Cardiac fibroblast (primary cell): ENCODE data around the gene HBP1.
"Not testable (repeated sequence)": the region's sequence is repeated elsewhere in the genome, so short reads cannot be mapped to it uniquely, and the experiment has no call there.

ENCODE experiments used
- DNase-seq, 2 donors: peaks; one replicate each; pipeline versions ENCODE4 v3.0.0 to v3.0.0-alpha.2; 2010; ENCODE audit warnings: low read depth in 2 of 2
- H3K4me3 ChIP-seq, 2 donors: replicated peaks in 1 of 2; 1 replicate in 1 of 2; 2 replicates in 1 of 2; pipeline ENCODE4 v1.5.1; 2011; ENCODE audit warnings: low read depth in 2 of 2, low read length in 2 of 2, mild to moderate bottlenecking in 2 of 2, moderate library complexity in 1 of 2
- CTCF ChIP-seq: IDR thresholded peaks from one replicate; pipeline ENCODE4 v1.5.1; 2011; ENCODE audit warnings: low read depth, mild to moderate bottlenecking, low read length, inconsistent platforms

The HBP1 gene

GRCh38 chr7:107233981-107234380 lies 65.2 kb downstream of the HBP1 start:
- H3K4me3 ChIP-seq, result no peak overlapping the region
- no peak for TF ChIP-seq CTCF
- DNase-seq, result no peak

- TF ChIP-seq CTCF, result no peak
- no peak overlapping the region for H3K4me3 ChIP-seq
- no peak for DNase-seq
Measured at GRCh38 chr7:107234436-107234835, 65.6 kb downstream of the HBP1 start.

GRCh38 chr7:107236862-107237261 lies 68.1 kb downstream of the HBP1 start:
- no peak for DNase-seq
- TF ChIP-seq CTCF, result no peak
- no peak overlapping the region for H3K4me3 ChIP-seq

- TF ChIP-seq CTCF, result no peak
- H3K4me3 ChIP-seq, result no peak overlapping the region
- no peak for DNase-seq
Measured at GRCh38 chr7:107237451-107237850, 68.6 kb downstream of the HBP1 start.

GRCh38 chr7:107242267-107242666 lies 73.5 kb downstream of the HBP1 start:
- H3K4me3 ChIP-seq, result no peak overlapping the region
- TF ChIP-seq CTCF, result no peak
- DNase-seq, result no peak

- no peak overlapping the region for H3K4me3 ChIP-seq
- DNase-seq, result no peak
- TF ChIP-seq CTCF, result no peak
Measured at GRCh38 chr7:107244613-107245012, 75.8 kb downstream of the HBP1 start.

GRCh38 chr7:107246836-107247235 lies 78.0 kb downstream of the HBP1 start:
- not testable (repeated sequence) for H3K4me3 ChIP-seq, DNase-seq
